HL-60 (cell line): ENCODE measurements around the gene CALHM1.

Source experiments
- CTCF ChIP-seq: IDR thresholded peaks from one replicate; pipeline ENCODE4 v1.5.1; 2011; ENCODE audit warnings: low read length, control low read depth, inconsistent platforms; ENCODE audit not compliant: insufficient read depth
- GABPA ChIP-seq: IDR thresholded peaks from 2 replicates; pipeline ENCODE4 v1.6.1; 2012; ENCODE audit warnings: low read depth
- POLR2AphosphoS5 ChIP-seq: IDR thresholded peaks from 2 replicates; pipeline ENCODE4 v1.6.1; 2012; ENCODE audit warnings: low read depth

- no peak for TF ChIP-seq CTCF
- TF ChIP-seq POLR2AphosphoS5 = no peak
- no peak for TF ChIP-seq GABPA
Observed at GRCh38 chr10:103451831-103452505, 6.7 kb downstream of the CALHM1 start, which contains the start of gene CALHM2.
